SK-N-SH (cell line): ENCODE results near the gene GLRA3.

Source experiments
- CTCF ChIP-seq: fragments of 200-600 bp; sonication (generic); IDR thresholded peaks from 2 replicates; pipeline ENCODE4 v1.6.1; 2017; ENCODE audit warnings: antibody characterized with exemption, mild to moderate bottlenecking, moderate library complexity
- EP300 ChIP-seq, 2 experiments: IDR thresholded peaks; 2 replicates each; pipeline versions ENCODE4 v1.4.0 to v1.6.1; 2012; ENCODE audit warnings: borderline replicate concordance in 1 of 2, low read depth in 1 of 2, low read length in 1 of 2
- POLR2AphosphoS5 ChIP-seq: IDR thresholded peaks from 2 replicates; pipeline ENCODE4 v1.6.1; 2012; ENCODE audit warnings: low read depth, low read length
- ZBTB33 ChIP-seq: IDR thresholded peaks from 2 replicates; pipeline ENCODE4 v1.4.0; 2012; ENCODE audit warnings: low read depth, borderline replicate concordance

- TF ChIP-seq CTCF: no peak
- TF ChIP-seq ZBTB33: no peak
- TF ChIP-seq POLR2AphosphoS5: no peak
- no peak for TF ChIP-seq EP300 (IDR thresholded peaks at IDR 0.05; ENCODE audit: borderline replicate concordance in 1 of 2, low read depth in 1 of 2, low read length in 1 of 2)
Measured at GRCh38 chr4:174673865-174674264, 155.2 kb downstream of the GLRA3 start.
